RWPE2 (cell line): Measurements from ENCODE around the gene PJA1.

Experiments used
- ATAC-seq: fragments of 200-7000 bp; cut with Tn5 transposase; 3 replicates; pipeline ENCODE4 v1.9.1; 2021; ENCODE audit warnings: low read depth
- DNase-seq: peaks from one replicate; pipeline ENCODE4 v3.0.0-alpha.2; 2020; ENCODE audit warnings: low spot score
- H3K27ac ChIP-seq: fragments of 450-650 bp; 2 replicates; pipeline ENCODE4 v1.5.1; 2017; ENCODE audit warnings: mild to moderate bottlenecking; ENCODE audit not compliant: poor library complexity, severe bottlenecking
- H3K27me3 ChIP-seq: fragments of 250-450 bp; sonication (Bioruptor Pico); 2 replicates; pipeline ENCODE4 v1.5.1; 2021; ENCODE audit warnings: mild to moderate bottlenecking, moderate library complexity; ENCODE audit not compliant: insufficient read depth, poor library complexity, severe bottlenecking
- H3K36me3 ChIP-seq: fragments of 250-450 bp; sonication (Bioruptor Pico); 2 replicates; pipeline ENCODE4 v1.5.1; 2020; ENCODE audit warnings: low read depth, mild to moderate bottlenecking, moderate library complexity
- H3K4me1 ChIP-seq: fragments of 250-450 bp; sonication (Bioruptor Pico); 2 replicates; pipeline ENCODE4 v1.5.1; 2021; ENCODE audit warnings: mild to moderate bottlenecking, moderate library complexity; ENCODE audit not compliant: insufficient read depth, poor library complexity, severe bottlenecking
- H3K4me3 ChIP-seq: fragments of 250-450 bp; sonication (Bioruptor Pico); 2 replicates; pipeline ENCODE4 v1.5.1; 2021; ENCODE audit warnings: mild to moderate bottlenecking, moderate library complexity; ENCODE audit not compliant: severe bottlenecking
- H3K9me3 ChIP-seq: fragments of 250-450 bp; sonication (Bioruptor Pico); 2 replicates; pipeline ENCODE4 v1.5.1; 2021; ENCODE audit warnings: mild to moderate bottlenecking, moderate library complexity; ENCODE audit not compliant: severe bottlenecking
- CTCF ChIP-seq: fragments of 450-650 bp; IDR thresholded peaks from one replicate; pipeline ENCODE4 v1.5.1; 2017; ENCODE audit warnings: mild to moderate bottlenecking, moderate library complexity; ENCODE audit not compliant: poor library complexity, severe bottlenecking

PJA1 gene

GRCh38 chrX:69121321-69122000, 43.8 kb downstream of the PJA1 start:
- Histone ChIP-seq H3K4me1 (peaks cover 4% of the 10 kb centered on the region), H3K9me3 (no peaks in the 10 kb centered on the region), H3K4me3 (no peak overlapping the region), H3K27ac (no peak overlapping the region), H3K27me3 (no peaks in the 10 kb centered on the region), H3K36me3 (no peaks in the 10 kb centered on the region)
- DNase-seq, result no peak
- no peak for TF ChIP-seq CTCF
- no peak for ATAC-seq

GRCh38 chrX:69120476-69120875, 44.8 kb downstream of the PJA1 start:
- ATAC-seq (no peak), DNase-seq (no peak)
- no peak for TF ChIP-seq CTCF
- Histone ChIP-seq H3K27me3 (no peaks in the 10 kb centered on the region), H3K27ac (no peak overlapping the region), H3K9me3 (no peaks in the 10 kb centered on the region), H3K36me3 (no peaks in the 10 kb centered on the region), H3K4me3 (no peak overlapping the region), H3K4me1 (peaks cover 11% of the 10 kb centered on the region)

- H3K36me3 ChIP-seq, result no peaks in the 10 kb centered on the region
- H3K27me3 ChIP-seq, result no peaks in the 10 kb centered on the region
- no peaks in the 10 kb centered on the region for H3K9me3 ChIP-seq
- ATAC-seq (no peak), DNase-seq (no peak)
- H3K4me3 ChIP-seq, result no peak overlapping the region
- TF ChIP-seq CTCF, result no peak
- peaks cover 13% of the 10 kb centered on the region for H3K4me1 ChIP-seq
- H3K27ac ChIP-seq, result no peak overlapping the region
These were observed 46.1 kb downstream of the PJA1 start for GRCh38 chrX:69119122-69119521.

GRCh38 chrX:69117876-69118526, 47.3 kb downstream of the PJA1 start:
- H3K27me3 ChIP-seq, result no peaks in the 10 kb centered on the region

More at GRCh38 chrX:69117876-69118526, 47.3 kb downstream of the PJA1 start:
- Histone ChIP-seq H3K36me3 (no peaks in the 10 kb centered on the region), H3K9me3 (no peaks in the 10 kb centered on the region), H3K4me1 (peaks cover 13% of the 10 kb centered on the region), H3K27ac (no peak overlapping the region), H3K4me3 (no peak overlapping the region)
- no peak for TF ChIP-seq CTCF
- DNase-seq (no peak), ATAC-seq (no peak)
